SU-DHL-6 (cell line): ENCODE results near the gene RAD51AP1.

Source experiments
- H2AFZ ChIP-seq: fragments of 200-600 bp; sonication (generic); 2 replicates; pipeline ENCODE4 v1.6.1; 2014; ENCODE audit warnings: low read depth, mild to moderate bottlenecking, moderate library complexity, mixed read lengths, antibody characterized with exemption, low read length; ENCODE audit not compliant: severe bottlenecking
- H3F3A ChIP-seq: fragments of 200-600 bp; shearing (Covaris generic); 2 replicates; pipeline ENCODE4 v1.6.0; 2016; ENCODE audit warnings: antibody characterized with exemption, mild to moderate bottlenecking; ENCODE audit not compliant: insufficient read depth
- H3K27ac ChIP-seq: fragments of 200-600 bp; sonication (generic); 2 replicates; pipeline ENCODE4 v1.5.1; 2016; ENCODE audit warnings: low read depth, mild to moderate bottlenecking, low read length, moderate library complexity, mixed read lengths
- H3K27me3 ChIP-seq: fragments of 200-600 bp; sonication (generic), shearing (Covaris generic); 2 replicates; pipeline ENCODE4 v1.6.0; 2014; ENCODE audit warnings: mild to moderate bottlenecking, low read length
- H3K36me3 ChIP-seq: fragments of 200-600 bp; sonication (generic); 2 replicates; pipeline ENCODE4 v1.6.1; 2014; ENCODE audit warnings: mild to moderate bottlenecking, low read length, mixed read lengths
- H3K4me2 ChIP-seq: fragments of 300-600, 200-600 bp; shearing (Covaris generic), sonication (generic); 2 replicates; pipeline ENCODE4 v1.6.0; 2014; ENCODE audit warnings: low read length, low read depth, mild to moderate bottlenecking; ENCODE audit not compliant: poor library complexity, severe bottlenecking
- H3K4me3 ChIP-seq: fragments of 200-600 bp; sonication (generic); 2 replicates; pipeline ENCODE4 v1.5.1; 2014; ENCODE audit warnings: antibody characterized with exemption, low read length, mild to moderate bottlenecking, mixed read lengths; ENCODE audit not compliant: insufficient read depth, poor library complexity, severe bottlenecking
- H3K79me2 ChIP-seq: fragments of 200-600 bp; sonication (generic); 2 replicates; pipeline ENCODE4 v1.6.1; 2014; ENCODE audit warnings: mild to moderate bottlenecking, low read length, moderate library complexity; ENCODE audit not compliant: insufficient read depth
- H3K9ac ChIP-seq: fragments of 200-600 bp; sonication (generic); 2 replicates; pipeline ENCODE4 v1.7.0; 2014; ENCODE audit warnings: mild to moderate bottlenecking, low read length
- H3K9me2 ChIP-seq: fragments of 200-600 bp; sonication (generic); replicated peaks from 2 replicates; pipeline ENCODE4 v1.6.1; 2014; ENCODE audit warnings: low read length; ENCODE audit not compliant: insufficient read depth
- H3K9me3 ChIP-seq: fragments of 200-600 bp; sonication (generic); 2 replicates; pipeline ENCODE4 v1.6.1; 2014; ENCODE audit warnings: low read length, mixed read lengths; ENCODE audit not compliant: insufficient read depth
- H4K20me1 ChIP-seq: fragments of 200-600 bp; sonication (generic); 2 replicates; pipeline ENCODE4 v1.6.1; 2014; ENCODE audit warnings: low read depth, mild to moderate bottlenecking, antibody characterized with exemption, low read length, moderate library complexity, mixed read lengths
- CTCF ChIP-seq: fragments of 200-600 bp; sonication (generic); IDR thresholded peaks from one replicate; pipeline ENCODE4 v1.5.1; 2017; ENCODE audit warnings: antibody characterized with exemption, mild to moderate bottlenecking, low read length, moderate library complexity; ENCODE audit not compliant: insufficient read depth, poor library complexity, severe bottlenecking
- EZH2phosphoT487 ChIP-seq: fragments of 200-600 bp; sonication (generic), shearing (Covaris generic); conservative IDR thresholded peaks from 2 replicates; pipeline ENCODE4 v1.6.1; 2018; ENCODE audit warnings: mild to moderate bottlenecking, antibody characterized with exemption, low read length, moderate library complexity, mixed read lengths

Gene RAD51AP1

DNA sequence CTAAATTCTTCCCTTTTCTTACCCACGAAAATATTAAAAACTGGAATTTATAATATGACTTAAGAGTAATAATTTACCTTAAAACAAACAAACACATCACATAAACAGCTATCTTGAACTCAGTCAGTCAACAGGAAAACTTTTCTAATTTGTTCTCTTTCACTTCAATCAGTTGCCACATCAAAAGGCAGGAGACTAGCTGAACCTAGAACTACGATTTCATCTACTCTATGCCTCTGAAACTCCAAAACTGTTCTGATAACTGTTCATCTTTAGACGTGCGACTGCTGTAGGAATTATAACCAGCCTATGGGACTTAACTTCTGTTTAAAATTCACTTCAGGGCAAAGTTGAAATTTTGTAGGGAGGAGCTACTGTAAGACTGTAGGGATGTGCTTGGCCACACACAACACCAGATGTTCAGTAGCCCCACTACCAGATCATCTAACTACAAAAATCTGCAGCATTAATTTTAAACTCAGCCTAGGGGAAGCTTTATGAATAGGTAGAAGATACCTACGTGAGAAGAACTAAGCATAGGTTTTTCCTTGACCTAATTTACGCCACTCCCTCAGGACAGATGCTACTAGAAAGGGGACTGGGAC is 7.6 kb upstream of the RAD51AP1 start:
- Histone ChIP-seq H3K9me3 (no peaks in the 10 kb centered on the region), H3K79me2 (peaks cover 4% of the 10 kb centered on the region; the same call in 1 of the 2 replicates), H3K36me3 (peaks cover 36% of the 10 kb centered on the region; the same call in 1 of the 2 replicates), H3K9me2 (no peaks in the 10 kb centered on the region), H3K4me2 (no peak overlapping the region), H3K9ac (no peak overlapping the region), H4K20me1 (0 out of 2 replicates have a peak, but pooled peaks cover 4% of the 10 kb centered on the region), H2AFZ (no peak overlapping the region), H3K27ac (no peak overlapping the region), H3K27me3 (no peaks in the 10 kb centered on the region), H3K4me3 (no peak overlapping the region), H3F3A (peaks cover 36% of the 10 kb centered on the region)
- TF ChIP-seq EZH2phosphoT487 = no peak
- TF ChIP-seq CTCF = no peak

- peak overlapping the region; percentile 22; the same call in 1 of the 2 replicates for H3K9ac ChIP-seq
- H3K4me3 ChIP-seq = peak overlapping the region; percentile 38
- H3K27ac ChIP-seq = peak overlapping the region; percentile 90
- H4K20me1 ChIP-seq = no peaks in the 10 kb centered on the region
- no peaks in the 10 kb centered on the region for H3K9me2 ChIP-seq
- no peak overlapping the region for H2AFZ ChIP-seq
- no peaks in the 10 kb centered on the region for H3K27me3 ChIP-seq
- TF ChIP-seq CTCF (no peak), EZH2phosphoT487 (no peak)
- H3K79me2 ChIP-seq = peaks cover 40% of the 10 kb centered on the region
- peak overlapping the region; percentile 97 for H3K4me2 ChIP-seq
- H3K36me3 ChIP-seq = peaks cover 14% of the 10 kb centered on the region; the same call in 1 of the 2 replicates
- H3K9me3 ChIP-seq = no peaks in the 10 kb centered on the region
- peaks cover 29% of the 10 kb centered on the region for H3F3A ChIP-seq
Measured at GRCh38 chr12:4535092-4535491, 3.6 kb upstream of the RAD51AP1 start.

DNA sequence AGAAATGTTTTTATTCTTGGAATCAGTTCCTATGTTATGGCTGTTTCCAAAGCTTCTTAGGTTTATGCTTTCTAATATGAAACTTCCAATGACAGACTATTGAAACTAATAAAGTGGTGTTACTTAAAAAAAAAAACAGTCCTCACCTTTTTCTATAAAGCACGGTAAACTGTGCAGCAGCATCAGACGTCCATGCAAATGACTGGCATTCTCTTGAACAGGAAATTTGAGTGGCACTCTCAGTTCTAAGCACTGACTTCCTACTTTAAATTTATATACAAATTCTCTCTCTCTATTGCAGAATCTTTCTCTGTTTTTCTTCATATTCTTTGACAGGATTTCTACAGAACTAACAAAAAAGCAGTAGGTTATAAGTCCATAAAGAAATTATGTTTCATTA is 2.8 kb upstream of the RAD51AP1 start:
- no peak for TF ChIP-seq EZH2phosphoT487
- no peak for TF ChIP-seq CTCF
- peak overlapping the region; percentile 97 for H3K4me2 ChIP-seq
- no peaks in the 10 kb centered on the region for H3K9me2 ChIP-seq
- peak overlapping the region; percentile 38 for H3K4me3 ChIP-seq
- H3K27me3 ChIP-seq = no peaks in the 10 kb centered on the region
- peaks cover 26% of the 10 kb centered on the region for H3F3A ChIP-seq
- peaks cover 8% of the 10 kb centered on the region; the same call in 1 of the 2 replicates for H3K36me3 ChIP-seq
- H3K27ac ChIP-seq = peak overlapping the region; percentile 90
- peak overlapping the region; percentile 89; the same call in 1 of the 2 replicates for H3K9ac ChIP-seq
- H3K79me2 ChIP-seq = peaks cover 48% of the 10 kb centered on the region
- H4K20me1 ChIP-seq = no peaks in the 10 kb centered on the region
- no peaks in the 10 kb centered on the region for H3K9me3 ChIP-seq
- H2AFZ ChIP-seq = no peak overlapping the region
